Thoracic aorta (tissue), 2 donors: ENCODE measurements around the gene INTS2. TPM values are rescaled to one million over a fixed set of nuclear protein-coding genes. Genes with fewer than 3 reads are reported as not detected.

Source experiments
- ATAC-seq: fragments of 150-250 bp; one replicate; pipeline ENCODE4 v1.8.0; 2017; ENCODE audit warnings: low read depth; ENCODE audit not compliant: insufficient number of reproducible peaks, low FRiP score
- DNase-seq: peaks from one replicate; pipeline ENCODE4 v3.0.0-alpha.2; 2020; ENCODE audit warnings: low spot score
- H3K27ac ChIP-seq, 2 donors: fragments of 200-600 bp; sonication (generic); 1 replicate in 1 of 2; 2 replicates in 1 of 2; pipeline ENCODE4 v1.5.1; 2016; ENCODE audit warnings: mild to moderate bottlenecking in 2 of 2, moderate library complexity in 2 of 2
- H3K27me3 ChIP-seq: fragments of 200-600 bp; sonication (generic); replicated peaks from 2 replicates; pipeline ENCODE4 v1.6.0; 2016; ENCODE audit warnings: mild to moderate bottlenecking; ENCODE audit not compliant: insufficient read depth
- H3K36me3 ChIP-seq: fragments of 200-600 bp; sonication (generic); one replicate; pipeline ENCODE4 v1.5.1; 2016
- H3K4me1 ChIP-seq, 2 donors: fragments of 200-600 bp; sonication (generic); 1 replicate in 1 of 2; 2 replicates in 1 of 2; pipeline versions ENCODE4 v1.5.1 to v1.6.0; 2016; ENCODE audit warnings: low read depth in 2 of 2, mild to moderate bottlenecking in 1 of 2; ENCODE audit not compliant: control insufficient read depth in 1 of 2
- H3K4me3 ChIP-seq: fragments of 200-600 bp; sonication (generic); 2 replicates; pipeline ENCODE4 v1.5.1; 2016; ENCODE audit warnings: mild to moderate bottlenecking
- H3K9me3 ChIP-seq: fragments of 200-600 bp; sonication (generic); 2 replicates; pipeline ENCODE4 v1.5.1; 2016
- CTCF ChIP-seq: fragments of 200-600 bp; sonication (generic); IDR thresholded peaks from one replicate; pipeline ENCODE4 v1.5.1; 2019; ENCODE audit warnings: antibody characterized with exemption
- total RNA-seq, 2 donors: library from RNA; depleted of rRNA; stranded (reverse); fragments of >200 nt; gene quantifications; one replicate each; pipeline versions ENCODE4 v1.1.0 to v1.2.3, GENCODE V29; 2016

The INTS2 gene
- total RNA-seq, 2 donors from 2014 or later: 13.8 to 19.8 TPM

- Histone ChIP-seq H3K4me3 (no peak overlapping the region), H3K27me3 (no peaks in the 10 kb centered on the region), H3K9me3 (no peaks in the 10 kb centered on the region), H3K36me3 (peaks cover 37% of the 10 kb centered on the region), H3K27ac (no peak overlapping the region), H3K4me1 (no peaks in the 10 kb centered on the region)
- ATAC-seq: no peak
- TF ChIP-seq CTCF: no peak
- no peak for DNase-seq
Measured at GRCh38 chr17:61968757-61969156, 41.0 kb upstream of the INTS2 start.

GRCh38 chr17:61967729-61968128, 39.9 kb upstream of the INTS2 start:
- Histone ChIP-seq H3K27ac (no peak overlapping the region), H3K4me3 (no peak overlapping the region), H3K36me3 (peaks cover 36% of the 10 kb centered on the region), H3K9me3 (no peaks in the 10 kb centered on the region), H3K4me1 (no peaks in the 10 kb centered on the region), H3K27me3 (no peaks in the 10 kb centered on the region)
- TF ChIP-seq CTCF: no peak
- ATAC-seq: no peak
- no peak for DNase-seq

GRCh38 chr17:61966191-61966590, 38.4 kb upstream of the INTS2 start:
- Histone ChIP-seq H3K27ac (no peak overlapping the region), H3K36me3 (peaks cover 30% of the 10 kb centered on the region), H3K9me3 (no peaks in the 10 kb centered on the region), H3K4me1 (no peaks in the 10 kb centered on the region), H3K27me3 (no peaks in the 10 kb centered on the region), H3K4me3 (no peak overlapping the region)
- no peak for TF ChIP-seq CTCF
- DNase-seq (no peak), ATAC-seq (no peak)

GRCh38 chr17:61955619-61956018, 27.8 kb upstream of the INTS2 start:
- Histone ChIP-seq H3K27me3 (no peaks in the 10 kb centered on the region), H3K4me1 (no peaks in the 10 kb centered on the region), H3K27ac (no peak overlapping the region), H3K9me3 (no peaks in the 10 kb centered on the region), H3K36me3 (peaks cover 52% of the 10 kb centered on the region), H3K4me3 (no peak overlapping the region)
- no peak for DNase-seq
- no peak for TF ChIP-seq CTCF
- no peak for ATAC-seq

- no peak for ATAC-seq
- Histone ChIP-seq H3K36me3 (peaks cover 40% of the 10 kb centered on the region), H3K9me3 (no peaks in the 10 kb centered on the region), H3K4me3 (no peak overlapping the region), H3K4me1 (peaks cover 0 to 1% of the 10 kb centered on the region in 2 donors), H3K27me3 (no peaks in the 10 kb centered on the region), H3K27ac (no peak overlapping the region)
- no peak for DNase-seq
- no peak for TF ChIP-seq CTCF
Measured at GRCh38 chr17:61947367-61948078, 19.7 kb upstream of the INTS2 start.
